Colonic mucosa (tissue), 4 donors: ENCODE measurements around the gene NLN. TPM values are rescaled to one million over a fixed set of nuclear protein-coding genes. Genes with fewer than 3 reads are reported as not detected.
"Not testable (repeated sequence)": the region's sequence is repeated elsewhere in the genome, so short reads cannot be mapped to it uniquely, and the experiment has no call there.

ENCODE experiments used
- DNase-seq: peaks from one replicate; pipeline ENCODE4 v3.0.0-alpha.2; 2020
- H3K27ac ChIP-seq: fragments of 200-600 bp; one replicate; pipeline ENCODE4 v1.8.0; 2021
- H3K27me3 ChIP-seq: fragments of 200-600 bp; one replicate; pipeline ENCODE4 v1.8.0; 2021
- H3K36me3 ChIP-seq: fragments of 200-600 bp; one replicate; pipeline ENCODE4 v1.8.0; 2021
- H3K4me1 ChIP-seq: fragments of 200-600 bp; one replicate; pipeline ENCODE4 v1.8.0; 2021; ENCODE audit warnings: mild to moderate bottlenecking
- H3K4me3 ChIP-seq: fragments of 200-600 bp; one replicate; pipeline ENCODE4 v1.8.0; 2021
- H3K9ac ChIP-seq, 2 donors: one replicate each; pipeline ENCODE4 v1.7.0; 2013; ENCODE audit warnings: control low read depth in 2 of 2, low read depth in 2 of 2, low read length in 2 of 2
- H3K9me3 ChIP-seq: fragments of 200-600 bp; one replicate; pipeline ENCODE4 v1.8.0; 2021
- intact Hi-C: fragments of 100-400 bp; cut with DNase I; formaldehyde crosslinking; loops from one replicate; pipeline ENCODE4 v1.14.1; 2022
- total RNA-seq, 2 donors: library from RNA; stranded (reverse); fragmentation: NEBNext Ultra II Directional in 1 of 2; extraction: Animal tissue kit (Norgen Biotek cat#: 25700) in 1 of 2; gene quantifications; one replicate each; pipeline ENCODE4 v1.2.1, GENCODE V29; 2021
- TF ChIP-seq, protein P1 (sequence below): fragments of 200-600 bp; IDR thresholded peaks from one replicate; pipeline ENCODE4 v1.8.0; 2022; ENCODE audit warnings: antibody characterized with exemption, mild to moderate bottlenecking
- donor health status: healthy.
- donor health status: DM: no; HTN: no; CAD: no.
- donor health status: DM: no; HTN: no; CAD: no.

The NLN gene
- total RNA-seq, 2 donors from 2014 or later = 13.7 to 24.6 TPM

DNA sequence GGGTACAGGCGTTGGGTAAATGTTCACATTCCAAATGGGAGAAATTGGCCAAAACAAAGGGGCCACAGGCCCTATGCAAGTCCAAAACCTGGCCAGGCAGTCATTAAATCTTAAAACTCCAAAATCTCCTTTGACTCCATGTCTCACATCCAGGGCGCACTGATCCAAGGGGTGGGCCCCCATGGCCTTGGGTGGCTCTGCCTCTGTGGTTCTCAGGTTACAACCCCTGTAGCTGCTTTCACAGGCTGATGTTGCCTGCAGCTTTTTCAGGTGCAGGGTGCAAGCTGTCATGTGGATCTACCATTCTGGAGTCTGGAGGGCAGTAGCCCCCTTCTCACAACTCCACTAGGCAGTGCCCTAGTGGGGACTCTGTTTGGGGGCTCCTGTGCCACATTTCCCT is 44.8 kb downstream of the NLN start:
- H3K27ac ChIP-seq = no peak overlapping the region
- no peak overlapping the region for H3K9ac ChIP-seq
- intact Hi-C loops = no loop called here
- TF ChIP-seq, protein P1, sequence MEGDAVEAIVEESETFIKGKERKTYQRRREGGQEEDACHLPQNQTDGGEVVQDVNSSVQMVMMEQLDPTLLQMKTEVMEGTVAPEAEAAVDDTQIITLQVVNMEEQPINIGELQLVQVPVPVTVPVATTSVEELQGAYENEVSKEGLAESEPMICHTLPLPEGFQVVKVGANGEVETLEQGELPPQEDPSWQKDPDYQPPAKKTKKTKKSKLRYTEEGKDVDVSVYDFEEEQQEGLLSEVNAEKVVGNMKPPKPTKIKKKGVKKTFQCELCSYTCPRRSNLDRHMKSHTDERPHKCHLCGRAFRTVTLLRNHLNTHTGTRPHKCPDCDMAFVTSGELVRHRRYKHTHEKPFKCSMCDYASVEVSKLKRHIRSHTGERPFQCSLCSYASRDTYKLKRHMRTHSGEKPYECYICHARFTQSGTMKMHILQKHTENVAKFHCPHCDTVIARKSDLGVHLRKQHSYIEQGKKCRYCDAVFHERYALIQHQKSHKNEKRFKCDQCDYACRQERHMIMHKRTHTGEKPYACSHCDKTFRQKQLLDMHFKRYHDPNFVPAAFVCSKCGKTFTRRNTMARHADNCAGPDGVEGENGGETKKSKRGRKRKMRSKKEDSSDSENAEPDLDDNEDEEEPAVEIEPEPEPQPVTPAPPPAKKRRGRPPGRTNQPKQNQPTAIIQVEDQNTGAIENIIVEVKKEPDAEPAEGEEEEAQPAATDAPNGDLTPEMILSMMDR = no peak
- no peaks in the 10 kb centered on the region for H3K27me3 ChIP-seq
- no peaks in the 10 kb centered on the region for H3K9me3 ChIP-seq
- DNase-seq = no peak
- H3K4me1 ChIP-seq = no peaks in the 10 kb centered on the region
- H3K4me3 ChIP-seq = no peak overlapping the region
- H3K36me3 ChIP-seq = no peaks in the 10 kb centered on the region

DNA sequence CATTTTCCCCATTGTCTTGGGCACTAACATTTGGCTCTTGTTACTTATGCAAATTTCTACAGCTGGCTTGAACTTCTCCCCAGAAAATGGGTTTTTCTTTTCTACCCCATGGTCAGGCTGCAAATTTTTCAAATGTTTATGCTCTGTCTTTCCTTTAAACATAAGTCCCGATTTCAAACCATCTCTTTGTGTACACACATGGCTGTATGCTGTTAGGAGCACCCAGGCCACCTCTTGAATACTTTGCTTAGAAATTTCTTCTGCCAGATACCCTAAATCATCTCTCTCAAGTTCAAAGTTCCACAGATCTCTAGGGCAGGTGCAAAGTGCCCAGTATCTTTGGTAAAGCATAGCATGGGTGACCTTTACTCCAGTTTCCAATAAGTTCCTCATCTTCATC is 45.6 kb downstream of the NLN start:
- TF ChIP-seq, protein P1 = no peak
- Histone ChIP-seq H3K9ac (no peak overlapping the region), H3K9me3 (no peaks in the 10 kb centered on the region), H3K27me3 (no peaks in the 10 kb centered on the region), H3K4me3 (no peak overlapping the region), H3K27ac (no peak overlapping the region), H3K4me1 (no peaks in the 10 kb centered on the region), H3K36me3 (no peaks in the 10 kb centered on the region)
- intact Hi-C loops = no loop called here
- DNase-seq = no peak

DNA sequence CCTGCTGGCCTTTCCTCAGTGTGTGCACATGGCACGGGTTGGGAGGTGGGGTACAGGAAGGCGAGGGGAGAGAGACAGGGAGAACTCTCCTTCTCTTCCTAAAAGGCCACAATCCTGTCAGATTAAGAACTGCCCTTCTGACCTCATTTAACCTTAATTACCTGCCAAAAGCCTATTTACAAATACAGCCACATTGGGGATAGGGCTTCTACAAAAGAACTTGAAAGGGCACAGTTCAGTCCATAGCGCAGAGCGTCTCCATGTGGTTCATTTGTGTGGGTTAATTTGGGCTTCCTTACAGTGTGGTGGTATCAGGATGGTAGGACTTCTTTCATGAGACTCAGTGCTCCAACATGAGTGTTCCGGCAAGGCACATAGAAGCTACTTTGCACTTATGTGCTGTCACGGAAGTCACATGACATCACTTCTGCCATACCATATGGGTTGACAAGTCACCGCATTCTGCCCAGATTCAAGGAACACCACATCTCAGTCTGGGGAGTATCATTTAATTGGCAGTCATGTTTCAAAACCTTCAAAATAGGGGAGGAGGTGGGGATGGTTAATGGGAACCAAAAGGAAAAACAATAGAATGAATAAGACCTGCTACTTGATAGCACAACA is 46.8 kb downstream of the NLN start:
- TF ChIP-seq, protein P1 = no peak
- DNase-seq = no peak
- Histone ChIP-seq H3K4me3 (no peak overlapping the region), H3K9me3 (no peaks in the 10 kb centered on the region), H3K9ac (no peak overlapping the region), H3K4me1 (no peaks in the 10 kb centered on the region), H3K27ac (no peak overlapping the region), H3K27me3 (no peaks in the 10 kb centered on the region), H3K36me3 (no peaks in the 10 kb centered on the region)
- intact Hi-C loops = no loop called here

DNA sequence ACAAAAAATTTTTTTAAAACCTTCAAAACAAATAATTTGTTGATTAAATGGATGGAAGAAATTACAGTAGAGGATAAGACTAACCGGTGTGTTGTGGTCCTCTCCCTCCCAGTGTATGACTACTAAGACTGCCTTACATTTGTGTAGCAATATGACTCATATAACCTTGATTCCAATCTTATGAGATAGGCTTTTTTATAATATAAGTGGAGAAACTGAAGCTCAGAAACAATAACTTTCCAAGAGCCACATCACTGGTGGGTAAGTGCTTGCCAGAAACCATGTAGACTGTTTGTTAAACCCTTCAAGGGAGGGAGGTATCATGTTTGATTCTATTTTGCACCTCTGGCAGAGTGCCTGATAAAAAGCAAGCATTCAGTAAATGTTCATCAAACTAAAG is 47.5 kb downstream of the NLN start:
- no peak overlapping the region for H3K27ac ChIP-seq
- H3K4me1 ChIP-seq = no peaks in the 10 kb centered on the region
- no peaks in the 10 kb centered on the region for H3K9me3 ChIP-seq
- no peaks in the 10 kb centered on the region for H3K27me3 ChIP-seq
- DNase-seq = no peak
- no peak overlapping the region for H3K4me3 ChIP-seq
- TF ChIP-seq, protein P1 = no peak
- no peaks in the 10 kb centered on the region for H3K36me3 ChIP-seq
- intact Hi-C loops = no loop called here
- H3K9ac ChIP-seq = no peak overlapping the region

DNA sequence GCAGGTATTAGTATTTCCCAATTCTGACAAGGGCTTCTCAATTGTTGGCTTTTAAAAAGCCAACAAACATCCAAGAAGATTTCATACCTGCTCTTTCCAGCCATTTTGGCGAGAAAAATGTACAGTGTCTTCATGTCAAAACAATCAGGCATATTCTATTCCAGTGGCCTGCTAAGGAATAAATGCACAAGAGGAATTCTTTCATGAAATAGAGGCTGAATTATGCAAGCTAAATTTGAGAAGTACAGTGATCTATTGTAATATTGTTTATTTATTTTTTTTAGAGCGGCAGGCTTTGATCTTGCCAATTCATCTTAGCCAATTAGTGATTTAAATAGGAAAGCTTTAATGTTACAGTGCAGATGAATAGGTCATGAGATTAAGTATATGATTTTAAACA is 49.3 kb downstream of the NLN start:
- TF ChIP-seq, protein P1 = no peak
- Histone ChIP-seq H3K27ac (no peak overlapping the region), H3K9me3 (no peaks in the 10 kb centered on the region), H3K4me3 (no peak overlapping the region), H3K4me1 (no peaks in the 10 kb centered on the region), H3K36me3 (no peaks in the 10 kb centered on the region), H3K9ac (no peak overlapping the region), H3K27me3 (no peaks in the 10 kb centered on the region)
- no peak for DNase-seq
- intact Hi-C loops = no loop called here

DNA sequence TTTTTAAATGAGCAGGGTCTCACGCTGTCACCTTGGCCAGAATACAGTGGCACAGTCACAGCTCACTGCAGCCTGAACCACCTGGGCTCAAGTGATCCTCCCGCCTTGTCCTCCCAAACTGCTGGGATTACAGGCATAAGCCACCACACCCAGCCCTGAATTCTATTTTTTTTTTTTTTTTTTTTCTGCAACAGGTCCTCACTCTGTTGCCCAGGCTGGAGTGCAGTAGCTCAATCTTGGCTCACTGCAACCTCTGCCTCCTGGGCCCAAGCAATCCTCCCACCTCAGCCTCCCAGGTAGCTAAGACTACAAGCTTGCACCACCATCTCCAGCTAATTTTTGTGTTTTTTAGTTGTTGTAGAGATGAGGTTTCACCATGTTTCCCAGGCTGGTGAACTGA is 51.0 kb downstream of the NLN start:
- H3K4me3 ChIP-seq, H3K9me3 ChIP-seq, DNase-seq, H3K36me3 ChIP-seq, H3K9ac ChIP-seq, H3K27ac ChIP-seq, H3K4me1 ChIP-seq, intact Hi-C loops, H3K27me3 ChIP-seq: not testable (repeated sequence)
